Osteocyte (in vitro differentiated cells): Measurements from ENCODE around the gene ANKRD36C. TPM values are rescaled to one million over a fixed set of nuclear protein-coding genes. Genes with fewer than 3 reads are reported as not detected.
A peak's percentile ranks its signal among the peaks of the same experiment; 100 is the strongest.
"Not testable (repeated sequence)": the region's sequence is repeated elsewhere in the genome, so short reads cannot be mapped to it uniquely, and the experiment has no call there.

Experiments used
- DNase-seq: peaks from one replicate; pipeline ENCODE4 v3.0.0; 2021; ENCODE audit warnings: mixed read lengths; ENCODE audit not compliant: unreplicated experiment; ENCODE audit errors: extremely low spot score
- H3K27ac Mint-ChIP-seq: one replicate; pipeline ENCODE4 v1.8.0; 2021; ENCODE audit warnings: mild to moderate bottlenecking, mixed read lengths; ENCODE audit not compliant: unreplicated experiment
- H3K27me3 Mint-ChIP-seq: one replicate; pipeline ENCODE4 v1.8.0; 2021; ENCODE audit warnings: mixed read lengths; ENCODE audit not compliant: unreplicated experiment
- H3K36me3 Mint-ChIP-seq: one replicate; pipeline ENCODE4 v1.8.0; 2021; ENCODE audit warnings: mixed read lengths; ENCODE audit not compliant: unreplicated experiment
- H3K4me1 Mint-ChIP-seq: one replicate; pipeline ENCODE4 v1.8.0; 2021; ENCODE audit warnings: mixed read lengths; ENCODE audit not compliant: unreplicated experiment
- H3K4me3 Mint-ChIP-seq: one replicate; pipeline ENCODE4 v1.8.0; 2021; ENCODE audit warnings: mild to moderate bottlenecking, moderate library complexity, mixed read lengths; ENCODE audit not compliant: unreplicated experiment
- H3K9me3 Mint-ChIP-seq: one replicate; pipeline ENCODE4 v1.8.0; 2021; ENCODE audit warnings: mixed read lengths; ENCODE audit not compliant: unreplicated experiment
- total RNA-seq: library from RNA; stranded (reverse); gene quantifications from 2 replicates; pipeline ENCODE4 v1.2.1, GENCODE V29; 2021

ANKRD36C gene
- total RNA-seq, 1 donor from 2014 or later = 41.7 TPM

DNA sequence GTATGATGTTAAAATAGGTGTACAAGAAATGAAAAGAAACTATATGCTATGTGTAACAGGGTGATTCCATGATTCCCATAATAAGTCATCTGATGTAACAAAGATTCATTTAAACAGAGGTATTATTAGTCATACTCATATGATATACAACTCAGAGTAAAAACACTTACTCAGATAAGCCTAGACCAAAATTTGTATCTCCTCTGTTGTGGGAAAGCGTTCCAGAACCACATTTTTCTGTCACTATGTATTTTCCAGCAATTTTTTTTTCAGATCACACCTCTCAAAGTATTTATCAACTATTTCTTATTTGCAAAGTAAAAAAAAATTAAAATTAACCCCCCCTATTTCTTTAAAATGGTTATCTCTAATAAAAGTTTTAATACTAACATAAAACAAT lies 43.6 kb downstream of the ANKRD36C start:
- not testable (repeated sequence) for H3K9me3 Mint-ChIP-seq, H3K27ac Mint-ChIP-seq, H3K27me3 Mint-ChIP-seq, H3K4me1 Mint-ChIP-seq, DNase-seq, H3K4me3 Mint-ChIP-seq
- H3K36me3 Mint-ChIP-seq = peaks cover 16% of the 10 kb centered on the region

- not testable (repeated sequence) for H3K4me3 Mint-ChIP-seq, H3K9me3 Mint-ChIP-seq, H3K27ac Mint-ChIP-seq, H3K4me1 Mint-ChIP-seq, H3K27me3 Mint-ChIP-seq
- DNase-seq = peak; percentile 83
- H3K36me3 Mint-ChIP-seq = peaks cover 17% of the 10 kb centered on the region
Observed at GRCh38 chr2:95939947-95940346, 51.7 kb downstream of the ANKRD36C start.

DNA sequence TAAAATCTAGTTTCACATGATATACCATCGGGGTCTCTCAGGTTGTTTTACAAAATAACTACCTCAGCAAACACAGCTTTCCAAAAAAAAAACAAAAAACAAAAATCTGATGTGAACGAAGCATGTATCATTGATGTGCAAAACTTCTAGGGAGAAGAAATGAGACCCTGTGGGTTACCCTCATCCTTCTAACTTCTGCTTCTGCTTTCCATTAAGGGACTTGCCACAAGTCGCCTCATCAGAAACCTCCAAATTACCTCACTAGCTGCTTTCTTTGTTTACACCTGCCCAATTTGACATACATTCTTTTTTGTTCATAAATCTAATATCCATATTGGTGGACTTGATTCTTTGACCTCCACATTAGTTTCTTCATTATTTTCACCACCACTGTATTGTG lies 60.9 kb downstream of the ANKRD36C start:
- H3K4me1 Mint-ChIP-seq = not testable (repeated sequence)

DNA sequence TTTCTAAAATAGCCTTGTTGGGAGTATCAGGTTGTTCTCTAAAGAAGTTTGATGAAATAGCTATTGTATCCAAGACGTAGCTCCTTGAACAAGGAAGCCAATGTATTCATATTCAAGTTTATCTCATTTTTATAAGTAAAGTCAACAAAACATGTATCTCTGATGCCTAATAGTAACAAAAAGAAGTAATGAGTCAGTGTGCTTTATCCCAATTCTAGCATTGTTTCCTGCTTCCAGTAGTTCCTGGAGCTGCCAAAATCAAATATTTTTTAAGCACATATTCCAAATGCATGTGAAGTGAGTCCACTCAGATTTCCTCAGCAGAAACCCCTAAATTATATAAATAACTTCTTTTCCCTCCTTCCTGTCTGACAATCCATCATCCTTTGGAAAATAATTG lies 74.6 kb downstream of the ANKRD36C start:
- Mint-ChIP-seq H3K36me3 (peaks cover 53% of the 10 kb centered on the region), H3K4me1 (peaks cover 34% of the 10 kb centered on the region)
- not testable (repeated sequence) for DNase-seq, H3K9me3 Mint-ChIP-seq, H3K27me3 Mint-ChIP-seq, H3K27ac Mint-ChIP-seq, H3K4me3 Mint-ChIP-seq

More for the DNA sequence above, 60.9 kb downstream of the ANKRD36C start:
- not testable (repeated sequence) for H3K27ac Mint-ChIP-seq, H3K9me3 Mint-ChIP-seq, DNase-seq, H3K27me3 Mint-ChIP-seq, H3K4me3 Mint-ChIP-seq
- H3K36me3 Mint-ChIP-seq = peaks cover 35% of the 10 kb centered on the region

- not testable (repeated sequence) for H3K4me3 Mint-ChIP-seq, H3K9me3 Mint-ChIP-seq, H3K27me3 Mint-ChIP-seq, DNase-seq
- peaks cover 46% of the 10 kb centered on the region for H3K36me3 Mint-ChIP-seq
- peak overlapping the region; percentile 51 for H3K27ac Mint-ChIP-seq
- peaks cover 52% of the 10 kb centered on the region for H3K4me1 Mint-ChIP-seq
Observed at GRCh38 chr2:95915131-95915530, 76.5 kb downstream of the ANKRD36C start.

DNA sequence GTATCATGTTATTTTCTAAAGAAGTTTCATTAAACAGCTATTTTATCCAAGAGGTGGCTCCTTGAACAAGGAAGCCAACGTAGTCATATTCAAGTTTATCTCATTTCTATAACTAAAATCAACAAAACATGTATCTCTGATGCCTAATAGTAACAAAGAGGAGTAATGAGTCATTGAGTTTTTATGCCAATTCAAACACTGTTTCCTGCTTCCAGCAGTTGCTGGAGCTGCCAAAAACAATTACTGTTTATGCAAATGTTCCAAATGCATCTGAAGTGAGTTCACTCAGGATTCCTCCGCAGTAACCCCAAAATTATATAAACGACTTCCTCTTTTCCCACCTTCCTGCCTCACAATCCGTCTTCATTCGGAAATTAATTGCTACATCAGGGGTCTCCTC lies 80.2 kb downstream of the ANKRD36C start:
- peaks cover 25% of the 10 kb centered on the region for H3K36me3 Mint-ChIP-seq

DNA sequence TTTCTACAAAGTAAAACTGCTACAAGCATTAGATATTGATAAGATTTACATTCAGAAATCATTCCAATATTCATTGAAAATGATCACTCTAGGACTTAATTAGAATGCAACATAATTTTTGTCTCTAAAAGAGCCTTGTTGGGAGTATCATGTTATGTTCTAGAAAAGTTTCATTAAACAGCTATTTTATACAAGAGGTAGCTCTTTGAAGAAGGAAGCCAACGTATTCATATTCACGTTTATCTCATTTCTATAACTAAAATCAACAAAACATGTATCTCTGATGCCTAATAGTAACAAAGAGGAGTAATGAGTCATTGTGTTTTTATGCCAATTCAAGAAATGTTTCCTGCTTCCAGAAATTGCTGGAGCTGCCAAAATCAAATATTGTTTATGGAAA lies 97.2 kb downstream of the ANKRD36C start:
- not testable (repeated sequence) for H3K9me3 Mint-ChIP-seq, H3K27me3 Mint-ChIP-seq, H3K4me3 Mint-ChIP-seq, DNase-seq, H3K4me1 Mint-ChIP-seq
- H3K36me3 Mint-ChIP-seq = peaks cover 27% of the 10 kb centered on the region
- H3K27ac Mint-ChIP-seq = peak overlapping the region; percentile 27

More for the DNA sequence above, 80.2 kb downstream of the ANKRD36C start:
- H3K27me3 Mint-ChIP-seq, DNase-seq, H3K4me3 Mint-ChIP-seq, H3K9me3 Mint-ChIP-seq: not testable (repeated sequence)
- H3K27ac Mint-ChIP-seq = peak overlapping the region; percentile 12
- peaks cover 43% of the 10 kb centered on the region for H3K4me1 Mint-ChIP-seq

DNA sequence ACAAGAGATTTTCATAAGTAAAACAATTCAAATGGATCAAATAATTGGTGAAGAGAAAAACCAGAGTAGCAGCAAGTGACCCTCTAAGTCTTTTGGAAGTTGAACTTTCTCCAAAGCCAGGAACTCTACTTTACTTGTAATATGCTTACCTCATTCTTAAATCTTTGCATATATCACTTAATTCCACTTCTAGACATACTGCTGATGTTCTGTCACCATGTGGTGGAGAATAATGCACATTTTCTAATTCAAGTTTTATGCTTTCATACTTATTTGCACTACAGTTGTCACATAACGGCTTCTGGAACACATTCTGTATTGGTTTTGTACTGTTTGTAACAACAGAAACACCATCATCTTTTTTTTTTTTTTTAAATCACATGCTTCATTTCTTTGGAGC lies 123.7 kb downstream of the ANKRD36C start:
- not testable (repeated sequence) for H3K4me3 Mint-ChIP-seq

GRCh38 chr2:95867047-95867677 lies 124.5 kb downstream of the ANKRD36C start:
- H3K4me1 Mint-ChIP-seq, H3K9me3 Mint-ChIP-seq, DNase-seq, H3K27ac Mint-ChIP-seq, H3K4me3 Mint-ChIP-seq, H3K36me3 Mint-ChIP-seq, H3K27me3 Mint-ChIP-seq: not testable (repeated sequence)

More for the DNA sequence above, 123.7 kb downstream of the ANKRD36C start:
- not testable (repeated sequence) for H3K27ac Mint-ChIP-seq, DNase-seq, H3K36me3 Mint-ChIP-seq, H3K9me3 Mint-ChIP-seq, H3K4me1 Mint-ChIP-seq, H3K27me3 Mint-ChIP-seq

GRCh38 chr2:95862121-95862520 lies 129.5 kb downstream of the ANKRD36C start:
- DNase-seq, H3K36me3 Mint-ChIP-seq, H3K4me3 Mint-ChIP-seq, H3K27ac Mint-ChIP-seq, H3K4me1 Mint-ChIP-seq, H3K9me3 Mint-ChIP-seq, H3K27me3 Mint-ChIP-seq: not testable (repeated sequence)
